GM18870 (cell line): ENCODE measurements around the gene TNPO2.
"Not testable (repeated sequence)": the region's sequence is repeated elsewhere in the genome, so short reads cannot be mapped to it uniquely, and the experiment has no call there.

Experiments
- ATAC-seq: cut with Tn5 transposase; IDR thresholded peaks from one replicate; pipeline ENCODE4 v1.9.1; 2021; ENCODE audit warnings: moderate library complexity; ENCODE audit not compliant: unreplicated experiment

Gene TNPO2

GRCh38 chr19:12678039-12678438 is 45.7 kb downstream of the TNPO2 start:
- not testable (repeated sequence) for ATAC-seq

DNA sequence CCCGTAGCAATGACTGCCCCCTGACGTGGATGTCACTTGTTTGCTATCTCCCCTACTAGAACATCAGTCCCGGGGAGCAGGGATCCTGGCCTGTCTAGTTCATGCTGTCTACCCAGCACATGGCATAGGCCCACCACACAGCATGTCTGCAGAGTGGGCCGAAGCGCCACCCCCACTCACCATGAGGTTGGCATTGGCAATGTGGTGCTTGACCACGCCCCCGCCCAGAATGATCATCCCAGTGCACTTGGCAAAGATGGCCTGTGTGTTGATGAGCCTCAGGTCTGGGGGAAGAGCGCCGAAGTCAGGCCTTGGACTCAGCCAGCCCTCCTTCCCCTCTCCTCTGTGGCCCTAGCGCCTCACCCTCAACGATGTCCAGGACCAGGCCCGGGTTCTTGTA is 46.8 kb downstream of the TNPO2 start:
- no peak for ATAC-seq

- no peak for ATAC-seq
Measured at GRCh38 chr19:12676384-12676792, 47.3 kb downstream of the TNPO2 start.

DNA sequence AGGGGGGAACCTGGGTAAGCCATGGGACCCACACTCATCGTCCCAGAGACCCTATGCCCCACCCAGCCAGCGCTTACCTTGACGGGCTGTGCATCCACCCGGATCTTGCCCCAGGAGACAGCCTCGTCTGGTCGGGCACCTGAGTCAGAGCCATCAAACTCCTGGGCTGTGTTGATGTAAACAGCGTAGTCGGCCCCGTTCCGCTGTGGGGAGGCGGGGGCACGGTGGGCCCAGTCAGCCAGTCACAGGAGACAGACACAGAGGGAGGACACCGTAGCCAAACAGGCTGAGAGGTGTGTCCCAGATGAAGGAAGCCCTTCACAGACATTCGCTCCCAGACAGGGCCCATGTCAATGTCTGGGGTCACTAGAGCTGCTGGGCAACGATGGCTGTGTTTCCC is 47.8 kb downstream of the TNPO2 start:
- no peak for ATAC-seq

DNA sequence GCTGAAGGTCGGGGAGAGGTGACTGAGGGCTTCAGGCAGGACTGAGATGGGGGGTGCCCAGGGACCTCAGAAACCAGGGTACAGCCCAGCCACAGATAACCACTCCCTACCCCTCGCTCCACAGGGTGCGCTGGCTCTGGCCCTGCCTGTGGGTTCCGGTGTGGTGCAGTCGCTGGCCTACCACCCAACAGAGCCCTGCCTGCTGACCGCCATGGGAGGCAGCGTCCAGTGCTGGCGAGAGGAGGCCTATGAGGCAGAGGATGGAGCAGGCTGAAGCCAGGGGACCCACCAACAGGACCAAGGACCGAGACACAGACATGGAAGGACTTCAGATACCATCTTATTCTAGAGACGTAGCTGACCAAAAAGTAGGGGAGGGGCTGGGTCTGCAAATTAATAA is 48.3 kb downstream of the TNPO2 start:
- no peak for ATAC-seq

GRCh38 chr19:12672744-12673143 is 51.0 kb downstream of the TNPO2 start:
- ATAC-seq, result no peak

- no peak for ATAC-seq
Measured at GRCh38 chr19:12670159-12670928, 53.4 kb downstream of the TNPO2 start.

- ATAC-seq, result no peak
Measured at GRCh38 chr19:12669270-12670158, 54.2 kb downstream of the TNPO2 start.

- ATAC-seq, result no peak
Measured at GRCh38 chr19:12668932-12669269, 54.8 kb downstream of the TNPO2 start.

DNA sequence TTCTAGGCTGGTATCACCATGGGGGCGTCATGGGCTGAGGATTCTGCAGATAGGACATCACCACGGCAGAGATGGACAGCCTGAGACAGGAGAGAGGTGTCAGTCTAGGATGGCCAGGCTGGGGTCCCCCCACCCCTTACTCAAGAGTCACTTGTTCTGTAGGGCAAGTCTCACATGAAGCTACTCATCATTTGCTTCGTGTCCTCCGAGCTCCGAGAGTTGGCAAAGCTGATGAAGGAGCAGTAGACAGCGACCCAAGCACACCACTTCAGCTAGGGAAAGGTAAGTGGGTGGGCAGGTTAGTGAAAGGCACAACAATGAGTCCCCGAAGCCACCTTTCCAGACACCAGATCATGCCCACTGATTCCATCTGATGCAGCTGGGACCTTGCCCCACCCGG is 55.4 kb downstream of the TNPO2 start:
- ATAC-seq, result no peak

DNA sequence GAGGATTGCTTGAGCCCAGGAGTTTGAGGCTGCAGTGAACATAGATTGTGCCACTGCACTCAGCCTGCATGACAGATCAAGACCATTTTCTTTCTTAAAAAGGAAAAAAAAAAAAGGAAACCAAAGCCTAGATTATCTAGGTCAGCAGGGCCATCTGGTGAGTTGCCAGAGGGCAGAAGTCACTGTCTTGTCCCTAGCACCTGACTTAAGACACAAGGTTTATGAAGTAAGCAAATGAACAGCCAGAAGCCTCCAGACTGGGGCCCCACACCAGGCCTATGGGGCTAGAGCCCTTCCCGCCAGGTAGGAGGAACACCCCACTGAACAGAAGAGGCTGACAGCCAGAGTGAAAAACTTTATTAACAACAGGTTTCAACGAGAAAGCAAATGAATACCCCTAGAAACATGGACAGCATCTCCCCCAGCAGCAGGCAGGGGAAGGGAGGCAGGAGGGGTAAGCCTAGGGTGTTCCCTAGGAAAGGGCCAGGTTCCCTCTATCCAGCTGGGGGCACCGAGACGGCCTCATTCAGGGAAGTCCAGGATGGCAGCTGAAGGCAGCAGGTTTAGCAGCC is 55.9 kb downstream of the TNPO2 start:
- no peak for ATAC-seq

DNA sequence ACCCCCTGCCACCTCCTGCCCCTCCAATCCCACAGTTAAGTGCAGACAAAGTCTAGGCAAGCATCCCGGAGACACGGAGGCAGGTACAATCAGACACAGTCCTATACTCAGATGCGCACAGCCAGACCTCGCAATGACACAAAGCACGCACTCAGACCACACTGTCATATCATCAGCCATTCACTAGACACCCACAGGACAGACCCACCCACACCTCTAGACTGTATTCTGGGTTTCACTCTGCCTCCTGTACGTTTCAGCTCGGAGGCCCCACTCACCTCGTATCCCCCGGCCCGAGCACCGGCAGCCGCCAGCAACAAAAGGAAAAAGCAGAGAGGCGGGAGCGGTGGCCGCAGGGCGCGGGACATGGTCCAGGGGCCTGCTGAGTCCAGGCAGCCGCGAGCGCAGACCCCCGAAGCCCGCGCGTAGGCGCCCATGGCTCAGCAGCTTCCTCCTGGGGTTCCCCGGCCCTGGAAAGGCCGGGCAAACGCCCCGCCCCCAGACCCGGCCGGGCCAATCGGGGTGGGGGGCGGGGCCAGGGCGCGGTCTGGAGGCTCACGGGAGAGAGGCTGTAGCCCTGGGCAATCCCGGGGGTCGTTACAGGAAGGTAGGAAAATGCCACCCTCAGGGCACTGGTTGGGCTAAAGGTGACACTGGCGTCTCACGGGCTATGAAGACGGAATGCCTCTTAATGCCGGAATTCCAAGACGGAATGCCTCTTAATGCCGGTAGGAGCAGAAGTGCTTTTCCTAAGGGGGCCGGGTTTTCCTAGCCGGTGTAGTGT is 57.3 kb downstream of the TNPO2 start, which contains the start of the genes MAN2B1 and WDR83:
Gene MAN2B1 (minus strand): TSS at position 478 of the 784 bp plus-strand sequence. CDS start 41 bp downstream, at position 437.
Gene WDR83 (plus strand): TSS at position 543 of the 784 bp plus-strand sequence. CDS start 2,984 bp downstream, outside the sequence.
- no peak for ATAC-seq

- ATAC-seq, result no peak
Measured at GRCh38 chr19:12665671-12666264, 58.0 kb downstream of the TNPO2 start.

DNA sequence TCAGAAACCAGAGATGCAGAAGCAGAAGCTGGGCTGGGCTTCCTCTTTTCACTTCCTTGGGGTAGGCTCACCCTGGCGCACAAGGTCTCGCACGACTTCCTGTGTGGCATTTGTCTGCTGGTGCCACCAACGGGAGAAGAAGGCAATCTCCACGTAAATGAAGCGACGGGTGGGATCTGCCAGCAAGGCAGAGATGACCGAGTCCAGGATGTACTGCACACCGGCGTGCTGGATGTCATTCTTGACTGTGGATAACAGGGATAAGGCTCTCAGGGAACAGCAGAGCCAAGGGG is 58.5 kb downstream of the TNPO2 start:
- no peak for ATAC-seq

GRCh38 chr19:12664406-12665280 is 59.1 kb downstream of the TNPO2 start:
- ATAC-seq, result no peak

DNA sequence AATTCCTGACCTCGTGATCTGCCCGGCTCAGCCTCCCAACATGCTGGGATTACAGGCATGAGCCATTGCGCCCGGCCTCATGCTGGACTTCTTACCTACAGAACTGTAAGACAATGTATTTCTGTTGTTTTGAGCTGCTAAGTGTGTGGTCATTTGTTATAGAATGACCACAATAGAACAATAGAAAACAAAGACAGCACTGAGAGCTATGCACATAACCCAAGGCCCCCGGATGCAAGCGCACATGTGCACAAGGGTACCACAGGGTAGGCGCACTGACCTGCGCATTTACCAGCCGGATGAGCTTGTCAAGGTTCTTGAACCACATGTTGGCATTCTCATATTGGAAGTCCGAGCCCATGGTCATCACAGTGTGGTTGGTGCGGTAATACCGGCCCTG is 62.8 kb downstream of the TNPO2 start:
- no peak for ATAC-seq

DNA sequence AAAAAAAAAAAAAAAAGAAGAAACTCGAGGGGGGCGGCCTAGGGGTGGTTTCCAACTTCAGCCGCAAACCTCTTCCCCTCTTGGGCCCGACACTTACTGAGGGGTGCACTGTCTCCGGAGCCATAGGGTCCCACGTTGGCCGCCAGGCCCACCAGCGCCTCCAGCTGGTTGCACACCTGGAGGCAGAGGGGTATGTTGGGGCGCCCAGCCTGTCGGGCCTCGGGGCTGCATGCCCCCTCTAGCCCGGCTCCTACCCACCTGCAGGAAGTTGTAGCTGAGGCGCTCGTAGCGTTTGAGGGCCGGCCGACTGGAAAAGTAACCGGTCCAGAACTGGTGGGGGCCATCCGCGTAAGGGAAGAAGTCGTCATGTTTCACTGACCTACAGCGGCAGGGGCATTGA is 65.8 kb downstream of the TNPO2 start:
- no peak for ATAC-seq

GRCh38 chr19:12656899-12657571 is 66.7 kb downstream of the TNPO2 start:
- no peak for ATAC-seq

DNA sequence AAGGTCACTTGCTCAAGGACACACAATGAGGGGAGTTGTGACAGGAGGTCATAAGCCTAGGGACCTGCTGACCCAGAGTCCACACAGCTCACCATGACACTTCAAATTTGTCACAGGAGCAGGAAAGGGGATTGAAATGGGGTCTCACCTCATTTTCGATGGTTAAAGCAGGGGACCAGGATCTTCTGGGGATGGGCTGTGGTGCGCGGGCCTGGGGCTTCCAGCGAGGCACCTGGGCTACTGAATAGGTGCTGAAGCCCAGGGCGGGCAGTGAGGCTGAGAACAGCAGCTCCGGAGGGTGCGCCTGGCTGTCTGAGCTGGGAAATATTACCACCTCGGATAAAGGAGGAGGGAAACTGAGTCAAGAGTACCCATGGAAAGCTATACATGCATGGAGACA is 68.2 kb downstream of the TNPO2 start:
- ATAC-seq, result no peak
